CD4-positive, alpha-beta T cell treated with Interleukin-6 at 100 ng/mL for 8 hours (primary cell): Measurements from ENCODE around the gene MASP1.
"Not testable (repeated sequence)": the region's sequence is repeated elsewhere in the genome, so short reads cannot be mapped to it uniquely, and the experiment has no call there.

Experiments
- DNase-seq: peaks from one replicate; pipeline ENCODE4 v3.0.0-alpha.2; 2020; ENCODE audit warnings: mixed read lengths, low spot score

MASP1 gene

DNA sequence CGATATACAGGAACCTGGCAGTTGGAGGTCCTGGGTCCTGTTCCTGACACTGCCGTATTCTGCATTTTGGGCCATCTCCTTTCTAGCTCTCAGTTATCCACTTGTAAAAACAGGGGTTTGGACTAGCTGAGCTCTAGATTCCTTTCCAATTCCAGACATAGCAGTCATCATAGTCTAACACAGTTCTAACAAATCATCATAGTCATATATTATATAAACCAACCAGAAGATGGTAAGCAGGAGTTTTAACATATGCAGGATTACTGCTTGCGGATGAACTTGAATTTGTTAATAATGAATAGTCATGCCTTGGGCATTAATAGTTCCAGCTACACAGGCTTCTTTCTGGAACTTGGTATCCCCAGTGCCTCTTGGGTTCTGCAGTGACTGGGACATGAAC, 26.6 kb downstream of the MASP1 start:
- no peak for DNase-seq

- DNase-seq: no peak
Measured at GRCh38 chr3:187264021-187264420, 27.5 kb downstream of the MASP1 start.

GRCh38 chr3:187263270-187263669, 28.3 kb downstream of the MASP1 start:
- DNase-seq: no peak

DNA sequence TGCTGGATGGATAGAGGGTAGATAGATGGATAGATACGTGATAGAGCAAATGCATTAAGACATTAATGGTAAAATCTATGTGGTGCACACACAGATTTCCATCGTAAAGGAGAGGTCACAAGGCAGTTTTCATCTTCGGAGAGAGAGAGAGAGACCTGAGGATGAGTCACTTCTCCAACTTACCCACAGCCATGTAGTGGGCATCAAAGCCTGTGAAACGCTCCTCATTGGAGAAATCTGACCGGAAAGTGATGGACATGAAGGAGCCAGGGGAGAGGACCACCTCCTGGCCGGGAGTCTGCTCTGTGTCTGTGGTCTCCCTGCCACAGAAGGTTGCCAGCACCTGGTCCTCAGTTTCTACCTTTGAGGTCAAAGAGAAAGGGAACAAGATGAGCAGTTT, 29.2 kb downstream of the MASP1 start:
- DNase-seq: no peak

- DNase-seq: no peak
Measured at GRCh38 chr3:187261541-187261969, 30.0 kb downstream of the MASP1 start.

GRCh38 chr3:187259171-187259570, 32.4 kb downstream of the MASP1 start:
- no peak for DNase-seq

DNA sequence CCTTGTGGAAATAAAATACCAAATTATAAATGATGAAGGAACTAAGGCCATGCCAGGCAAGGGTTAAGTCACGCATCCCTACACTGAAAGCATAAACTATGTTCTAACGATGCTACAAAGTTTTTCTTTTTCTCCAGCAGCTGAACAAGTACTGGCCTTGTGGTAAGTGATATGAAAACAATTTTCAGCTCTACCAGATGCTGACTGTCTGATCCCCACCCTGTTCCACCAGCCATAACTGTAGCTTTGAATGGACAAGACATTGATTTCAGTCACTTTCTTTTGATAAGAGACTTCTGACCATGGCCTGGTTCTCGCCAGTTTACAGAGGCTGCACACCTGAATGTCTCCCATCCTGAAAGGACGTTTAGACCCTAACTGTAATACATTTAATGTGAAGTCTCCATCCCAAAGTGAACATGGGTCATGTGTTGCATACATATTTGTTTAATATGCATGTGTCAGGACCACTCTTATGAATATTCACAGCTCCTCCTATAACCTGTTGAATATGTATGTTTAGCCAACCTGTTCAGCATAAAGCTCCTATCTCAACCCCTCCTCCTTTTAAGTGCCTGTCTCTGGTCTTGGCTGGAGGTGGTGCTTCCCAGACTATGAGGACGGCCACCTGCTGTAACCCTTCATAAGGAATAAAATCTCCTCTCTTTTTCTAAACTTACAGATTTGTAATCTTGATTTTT, 33.4 kb downstream of the MASP1 start:
- DNase-seq: no peak

DNA sequence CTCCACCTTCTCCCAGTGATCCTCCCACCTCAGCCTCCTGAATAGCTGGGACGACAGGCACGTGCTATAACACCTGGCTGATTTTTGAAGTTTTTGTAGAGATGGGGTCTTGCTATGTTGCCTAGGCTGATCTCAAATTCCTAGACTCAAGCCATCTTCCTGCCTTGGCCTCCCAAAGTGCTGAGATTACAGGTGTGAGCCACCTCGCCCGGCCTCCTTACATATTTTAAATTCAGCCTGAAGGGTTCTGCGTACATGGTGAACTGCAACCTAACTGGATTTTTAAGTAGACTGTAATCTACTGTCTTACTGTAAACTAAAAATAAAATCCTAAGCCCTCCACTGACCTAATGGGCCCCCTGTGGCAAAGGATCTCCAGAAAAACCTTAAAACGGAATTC, 34.1 kb downstream of the MASP1 start:
- DNase-seq: no peak

DNA sequence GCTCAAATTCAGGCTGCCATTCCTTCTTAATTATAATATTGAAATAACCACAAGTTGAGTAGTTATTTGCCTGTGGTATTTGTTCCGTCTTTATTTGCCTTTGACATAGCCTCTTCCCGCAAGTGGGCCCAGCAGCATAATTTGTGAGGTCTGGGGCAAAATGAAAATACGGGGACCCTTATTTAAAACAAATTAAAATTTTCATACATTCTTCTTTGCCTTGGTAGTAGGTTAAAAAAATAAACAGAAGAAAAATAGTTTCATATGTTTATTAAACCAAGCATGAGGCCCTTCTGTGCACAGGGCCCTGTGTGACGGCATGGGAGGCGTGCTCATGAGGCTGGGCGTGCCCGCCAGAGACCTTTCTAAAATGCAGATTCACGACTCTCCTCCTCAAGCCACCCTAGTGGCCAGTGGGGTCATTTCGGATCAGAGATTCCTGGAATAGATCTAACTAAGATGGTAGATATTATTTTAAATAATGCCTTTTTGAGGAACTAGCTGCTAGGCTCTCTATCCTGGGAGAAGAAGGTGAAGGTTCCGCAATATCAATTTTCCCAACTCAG, 35.4 kb downstream of the MASP1 start:
- no peak for DNase-seq

DNA sequence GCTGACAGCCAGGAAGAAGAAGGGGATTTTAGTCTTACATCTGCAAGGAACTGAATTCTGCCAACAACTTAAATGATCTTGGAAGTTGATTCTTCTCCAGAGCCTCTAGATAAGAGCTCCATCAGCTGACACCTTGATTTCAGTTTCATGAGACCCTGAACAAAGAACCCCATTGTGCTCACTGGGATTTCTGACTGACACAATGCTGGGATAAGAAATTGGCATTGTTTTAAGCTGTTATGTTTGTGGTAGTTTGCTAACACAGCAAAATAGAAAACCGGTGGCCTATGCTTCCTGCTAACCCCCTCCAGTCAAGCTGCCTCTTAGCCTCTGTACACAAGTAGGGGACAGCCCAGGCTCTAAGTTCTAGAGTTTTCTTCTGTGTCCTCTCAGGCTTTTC, 36.2 kb downstream of the MASP1 start:
- no peak for DNase-seq

- no peak for DNase-seq
Measured at GRCh38 chr3:187252311-187252710, 39.2 kb downstream of the MASP1 start.

DNA sequence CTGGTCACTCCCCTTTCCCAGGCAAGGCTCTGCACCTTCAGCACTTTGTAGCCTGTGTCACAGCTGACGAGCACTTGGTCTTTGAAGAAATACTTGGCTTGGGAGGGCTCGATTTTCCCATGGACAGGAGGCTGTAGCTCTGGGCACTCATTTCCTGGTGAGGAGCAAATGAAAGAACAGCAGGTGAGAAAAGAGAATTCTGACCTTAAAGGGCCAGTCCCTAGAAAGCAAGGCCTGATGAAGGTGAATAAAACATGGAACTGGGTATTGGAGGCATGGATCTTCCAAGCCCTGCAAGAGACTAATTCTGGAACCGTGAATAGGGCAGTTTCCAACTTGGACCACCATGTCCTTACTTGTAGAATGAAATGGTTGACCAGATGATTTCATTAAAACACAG, 39.9 kb downstream of the MASP1 start:
- no peak for DNase-seq

- DNase-seq: no peak
Measured at GRCh38 chr3:187247398-187247797, 44.1 kb downstream of the MASP1 start.

- DNase-seq: no peak
Measured at GRCh38 chr3:187243933-187244524, 47.5 kb downstream of the MASP1 start.

DNA sequence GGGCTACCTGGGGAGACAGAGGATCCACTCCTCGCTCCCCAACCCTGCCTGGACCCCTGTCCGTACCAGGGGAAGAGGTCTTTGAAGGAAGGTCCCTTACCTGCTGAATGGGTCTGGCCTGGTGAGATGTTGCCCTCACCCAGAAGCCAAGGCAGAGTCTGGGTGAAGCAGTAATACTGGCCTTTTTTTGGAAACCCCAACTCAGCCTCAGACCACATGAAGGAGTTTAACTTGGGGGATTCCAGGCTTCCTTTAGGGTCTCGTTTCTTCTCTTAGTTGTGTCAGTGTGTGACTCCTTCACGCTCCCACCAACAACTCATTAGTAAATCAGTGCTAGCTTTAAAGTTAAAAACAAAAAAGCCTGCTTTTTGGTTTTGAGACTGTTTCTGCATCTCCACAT, 48.6 kb downstream of the MASP1 start:
- no peak for DNase-seq

DNA sequence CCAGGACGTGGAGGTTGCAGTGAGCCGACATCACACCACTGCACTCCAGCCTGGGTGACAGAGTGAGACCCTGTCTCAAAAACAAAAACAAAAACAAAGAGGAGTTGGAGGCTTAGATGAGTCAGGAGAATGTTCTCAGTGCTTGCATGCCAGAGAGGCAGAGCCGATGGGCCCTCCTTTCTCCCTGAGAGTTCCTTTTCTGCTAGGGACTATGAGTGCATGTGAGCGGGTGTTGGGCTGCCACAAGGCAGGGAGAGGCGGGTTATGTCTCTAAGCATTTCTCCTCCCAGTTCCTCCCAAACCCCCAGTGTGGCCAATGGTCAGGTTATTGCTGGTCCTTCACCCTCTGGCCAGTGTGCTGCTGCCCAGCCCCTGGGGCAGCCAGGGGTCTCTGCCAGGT, 49.1 kb downstream of the MASP1 start:
- DNase-seq: no peak

- not testable (repeated sequence) for DNase-seq
Measured at GRCh38 chr3:187238835-187239234, 52.7 kb downstream of the MASP1 start.

DNA sequence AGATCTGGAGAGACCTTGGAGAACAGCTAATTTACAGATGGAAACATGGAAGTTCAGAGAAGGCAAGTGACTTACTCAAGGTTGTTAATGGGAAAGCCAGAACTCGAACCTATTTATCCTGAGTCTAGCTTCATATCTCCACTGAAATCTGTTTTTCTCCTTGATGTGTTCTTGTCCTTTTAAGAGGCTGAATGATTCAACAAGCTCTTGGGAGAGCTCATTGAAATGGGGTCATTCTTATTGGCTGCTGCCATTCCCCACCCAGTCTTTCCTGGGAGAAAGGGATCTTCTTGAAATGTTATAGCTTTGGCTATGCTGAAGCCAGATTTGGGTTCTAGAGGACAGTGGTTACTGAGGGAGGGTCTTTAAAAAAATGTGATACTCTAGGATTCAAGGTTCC, 53.3 kb downstream of the MASP1 start:
- DNase-seq: no peak

GRCh38 chr3:187237741-187238140, 53.8 kb downstream of the MASP1 start:
- DNase-seq: no peak

- DNase-seq: no peak
Measured at GRCh38 chr3:187236962-187237361, 54.6 kb downstream of the MASP1 start.

GRCh38 chr3:187230011-187230410, 61.5 kb downstream of the MASP1 start:
- no peak for DNase-seq

DNA sequence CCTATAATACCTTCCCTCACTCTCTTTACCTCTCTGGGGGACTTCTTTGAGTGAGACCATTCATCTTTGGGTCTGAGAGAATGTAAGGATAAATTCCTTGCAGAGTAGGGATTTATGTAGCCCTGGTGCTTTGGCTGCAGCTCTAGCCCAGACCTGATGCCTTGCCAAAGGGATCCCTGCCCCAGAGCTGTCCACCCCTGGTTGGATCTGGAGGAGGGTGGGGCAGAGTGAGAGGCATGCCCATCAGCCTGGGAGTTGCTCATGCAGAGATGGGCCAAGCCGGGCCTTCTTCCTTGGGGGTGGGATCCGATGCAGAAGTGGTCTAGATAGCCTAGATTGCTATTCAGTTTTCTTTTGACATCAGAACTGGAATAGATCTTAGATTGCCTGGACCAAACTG, 62.8 kb downstream of the MASP1 start:
- DNase-seq: no peak

- DNase-seq: no peak
Measured at GRCh38 chr3:187227658-187228258, 63.8 kb downstream of the MASP1 start.
